Measurements from ENCODE around the gene GLRX. TPM values are rescaled to one million over a fixed set of nuclear protein-coding genes. Genes with fewer than 3 reads are reported as not detected.

GLRX gene
- total and polyA plus RNA-seq, 2 of the 13 experiments (the other 11 are each of a cell fraction or from before 2014, with no cell fraction given): 63.8 to 499 TPM

DNA sequence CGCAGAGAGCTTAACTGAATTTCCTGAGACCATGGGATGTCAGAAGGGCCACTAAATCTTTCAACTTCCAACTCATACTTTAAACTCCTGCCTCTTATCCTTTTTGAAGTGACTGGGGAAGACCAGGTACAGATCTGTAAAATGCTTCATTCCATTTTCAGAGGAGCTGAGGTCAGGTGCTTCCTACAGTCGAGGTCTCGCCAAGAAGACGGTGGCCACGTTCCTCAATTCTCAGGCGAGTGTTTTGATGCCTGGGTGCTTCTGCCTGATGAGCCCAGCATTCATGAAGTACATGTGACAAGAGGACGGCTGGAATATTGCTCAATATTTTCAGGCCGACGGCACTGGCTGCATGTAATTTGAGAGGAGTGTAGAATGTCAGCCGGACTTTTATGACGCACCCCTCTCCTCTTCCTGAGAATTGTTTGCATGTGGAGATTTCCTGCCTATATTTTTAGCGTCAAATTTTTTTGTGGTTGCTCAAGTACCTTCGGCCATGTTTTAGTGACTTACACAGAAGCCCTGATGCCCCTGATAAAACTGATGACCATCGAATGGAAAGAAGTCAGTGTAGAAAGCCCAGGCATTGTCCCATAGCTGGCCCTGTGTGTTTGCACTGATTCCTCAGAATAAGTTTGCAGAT, 38.8 kb upstream of the GLRX start (continued):
- TF ChIP-seq, protein P1, sequence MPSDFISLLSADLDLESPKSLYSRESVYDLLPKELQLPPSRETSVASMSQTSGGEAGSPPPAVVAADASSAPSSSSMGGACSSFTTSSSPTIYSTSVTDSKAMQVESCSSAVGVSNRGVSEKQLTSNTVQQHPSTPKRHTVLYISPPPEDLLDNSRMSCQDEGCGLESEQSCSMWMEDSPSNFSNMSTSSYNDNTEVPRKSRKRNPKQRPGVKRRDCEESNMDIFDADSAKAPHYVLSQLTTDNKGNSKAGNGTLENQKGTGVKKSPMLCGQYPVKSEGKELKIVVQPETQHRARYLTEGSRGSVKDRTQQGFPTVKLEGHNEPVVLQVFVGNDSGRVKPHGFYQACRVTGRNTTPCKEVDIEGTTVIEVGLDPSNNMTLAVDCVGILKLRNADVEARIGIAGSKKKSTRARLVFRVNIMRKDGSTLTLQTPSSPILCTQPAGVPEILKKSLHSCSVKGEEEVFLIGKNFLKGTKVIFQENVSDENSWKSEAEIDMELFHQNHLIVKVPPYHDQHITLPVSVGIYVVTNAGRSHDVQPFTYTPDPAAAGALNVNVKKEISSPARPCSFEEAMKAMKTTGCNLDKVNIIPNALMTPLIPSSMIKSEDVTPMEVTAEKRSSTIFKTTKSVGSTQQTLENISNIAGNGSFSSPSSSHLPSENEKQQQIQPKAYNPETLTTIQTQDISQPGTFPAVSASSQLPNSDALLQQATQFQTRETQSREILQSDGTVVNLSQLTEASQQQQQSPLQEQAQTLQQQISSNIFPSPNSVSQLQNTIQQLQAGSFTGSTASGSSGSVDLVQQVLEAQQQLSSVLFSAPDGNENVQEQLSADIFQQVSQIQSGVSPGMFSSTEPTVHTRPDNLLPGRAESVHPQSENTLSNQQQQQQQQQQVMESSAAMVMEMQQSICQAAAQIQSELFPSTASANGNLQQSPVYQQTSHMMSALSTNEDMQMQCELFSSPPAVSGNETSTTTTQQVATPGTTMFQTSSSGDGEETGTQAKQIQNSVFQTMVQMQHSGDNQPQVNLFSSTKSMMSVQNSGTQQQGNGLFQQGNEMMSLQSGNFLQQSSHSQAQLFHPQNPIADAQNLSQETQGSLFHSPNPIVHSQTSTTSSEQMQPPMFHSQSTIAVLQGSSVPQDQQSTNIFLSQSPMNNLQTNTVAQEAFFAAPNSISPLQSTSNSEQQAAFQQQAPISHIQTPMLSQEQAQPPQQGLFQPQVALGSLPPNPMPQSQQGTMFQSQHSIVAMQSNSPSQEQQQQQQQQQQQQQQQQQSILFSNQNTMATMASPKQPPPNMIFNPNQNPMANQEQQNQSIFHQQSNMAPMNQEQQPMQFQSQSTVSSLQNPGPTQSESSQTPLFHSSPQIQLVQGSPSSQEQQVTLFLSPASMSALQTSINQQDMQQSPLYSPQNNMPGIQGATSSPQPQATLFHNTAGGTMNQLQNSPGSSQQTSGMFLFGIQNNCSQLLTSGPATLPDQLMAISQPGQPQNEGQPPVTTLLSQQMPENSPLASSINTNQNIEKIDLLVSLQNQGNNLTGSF (CRISPR knock-in tag; IDR thresholded peaks at IDR 0.05): no peak
- TF ChIP-seq ZSCAN25 (CRISPR knock-in tag; IDR thresholded peaks at IDR 0.05): no peak
- TF ChIP-seq, protein P2, sequence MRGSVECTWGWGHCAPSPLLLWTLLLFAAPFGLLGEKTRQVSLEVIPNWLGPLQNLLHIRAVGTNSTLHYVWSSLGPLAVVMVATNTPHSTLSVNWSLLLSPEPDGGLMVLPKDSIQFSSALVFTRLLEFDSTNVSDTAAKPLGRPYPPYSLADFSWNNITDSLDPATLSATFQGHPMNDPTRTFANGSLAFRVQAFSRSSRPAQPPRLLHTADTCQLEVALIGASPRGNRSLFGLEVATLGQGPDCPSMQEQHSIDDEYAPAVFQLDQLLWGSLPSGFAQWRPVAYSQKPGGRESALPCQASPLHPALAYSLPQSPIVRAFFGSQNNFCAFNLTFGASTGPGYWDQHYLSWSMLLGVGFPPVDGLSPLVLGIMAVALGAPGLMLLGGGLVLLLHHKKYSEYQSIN (CRISPR knock-in tag; IDR thresholded peaks at IDR 0.05; ENCODE audit: borderline replicate concordance): no peak
- TF ChIP-seq ZNF776 (CRISPR knock-in tag; IDR thresholded peaks at IDR 0.05): no peak
- TF ChIP-seq, protein P3, sequence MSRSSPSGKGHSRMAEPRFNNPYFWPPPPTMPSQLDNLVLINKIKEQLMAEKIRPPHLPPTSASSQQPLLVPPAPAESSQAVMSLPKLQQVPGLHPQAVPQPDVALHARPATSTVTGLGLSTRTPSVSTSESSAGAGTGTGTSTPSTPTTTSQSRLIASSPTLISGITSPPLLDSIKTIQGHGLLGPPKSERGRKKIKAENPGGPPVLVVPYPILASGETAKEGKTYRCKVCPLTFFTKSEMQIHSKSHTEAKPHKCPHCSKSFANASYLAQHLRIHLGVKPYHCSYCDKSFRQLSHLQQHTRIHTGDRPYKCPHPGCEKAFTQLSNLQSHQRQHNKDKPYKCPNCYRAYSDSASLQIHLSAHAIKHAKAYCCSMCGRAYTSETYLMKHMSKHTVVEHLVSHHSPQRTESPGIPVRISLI (CRISPR knock-in tag; IDR thresholded peaks at IDR 0.05; ENCODE audit: borderline replicate concordance): no peak; the same call in 1 of the 2 replicates
- TF ChIP-seq, protein P4, sequence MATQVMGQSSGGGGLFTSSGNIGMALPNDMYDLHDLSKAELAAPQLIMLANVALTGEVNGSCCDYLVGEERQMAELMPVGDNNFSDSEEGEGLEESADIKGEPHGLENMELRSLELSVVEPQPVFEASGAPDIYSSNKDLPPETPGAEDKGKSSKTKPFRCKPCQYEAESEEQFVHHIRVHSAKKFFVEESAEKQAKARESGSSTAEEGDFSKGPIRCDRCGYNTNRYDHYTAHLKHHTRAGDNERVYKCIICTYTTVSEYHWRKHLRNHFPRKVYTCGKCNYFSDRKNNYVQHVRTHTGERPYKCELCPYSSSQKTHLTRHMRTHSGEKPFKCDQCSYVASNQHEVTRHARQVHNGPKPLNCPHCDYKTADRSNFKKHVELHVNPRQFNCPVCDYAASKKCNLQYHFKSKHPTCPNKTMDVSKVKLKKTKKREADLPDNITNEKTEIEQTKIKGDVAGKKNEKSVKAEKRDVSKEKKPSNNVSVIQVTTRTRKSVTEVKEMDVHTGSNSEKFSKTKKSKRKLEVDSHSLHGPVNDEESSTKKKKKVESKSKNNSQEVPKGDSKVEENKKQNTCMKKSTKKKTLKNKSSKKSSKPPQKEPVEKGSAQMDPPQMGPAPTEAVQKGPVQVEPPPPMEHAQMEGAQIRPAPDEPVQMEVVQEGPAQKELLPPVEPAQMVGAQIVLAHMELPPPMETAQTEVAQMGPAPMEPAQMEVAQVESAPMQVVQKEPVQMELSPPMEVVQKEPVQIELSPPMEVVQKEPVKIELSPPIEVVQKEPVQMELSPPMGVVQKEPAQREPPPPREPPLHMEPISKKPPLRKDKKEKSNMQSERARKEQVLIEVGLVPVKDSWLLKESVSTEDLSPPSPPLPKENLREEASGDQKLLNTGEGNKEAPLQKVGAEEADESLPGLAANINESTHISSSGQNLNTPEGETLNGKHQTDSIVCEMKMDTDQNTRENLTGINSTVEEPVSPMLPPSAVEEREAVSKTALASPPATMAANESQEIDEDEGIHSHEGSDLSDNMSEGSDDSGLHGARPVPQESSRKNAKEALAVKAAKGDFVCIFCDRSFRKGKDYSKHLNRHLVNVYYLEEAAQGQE (IDR thresholded peaks at IDR 0.05; ENCODE audit: borderline replicate concordance in 1 of 2, low read depth in 1 of 2, low read length in 2 of 2): peak in 1 of 2 experiments; percentile 36; a peak in 1 of 4 replicates
- no peak for TF ChIP-seq ZZZ3 (CRISPR knock-in tag; IDR thresholded peaks at IDR 0.05; ENCODE audit: borderline replicate concordance)
- TF ChIP-seq SMAD1 (CRISPR knock-in tag; IDR thresholded peaks at IDR 0.05; ENCODE audit: borderline replicate concordance, low read depth): no peak
- no peak for TF ChIP-seq BHLHE40 (IDR thresholded peaks at IDR 0.05; ENCODE audit: low read length)
- no peak for TF ChIP-seq ARNT2 (CRISPR knock-in tag; IDR thresholded peaks at IDR 0.05; ENCODE audit: low read depth)
- TF ChIP-seq MTA3 (CRISPR knock-in tag; IDR thresholded peaks at IDR 0.05): no peak
- no peak for TF ChIP-seq SMYD3 (CRISPR knock-in tag; IDR thresholded peaks at IDR 0.05)
- peak; percentile 87 for TF ChIP-seq ZNF501 (CRISPR knock-in tag; IDR thresholded peaks at IDR 0.05)
- no peak for TF ChIP-seq ZNF264 (CRISPR knock-in tag; IDR thresholded peaks at IDR 0.05)

All from HepG2 (cell line).